SK-MEL-5 (cell line): ENCODE data around the gene CORT. TPM values are rescaled to one million over a fixed set of nuclear protein-coding genes. Genes with fewer than 3 reads are reported as not detected.
"Not testable (repeated sequence)": the region's sequence is repeated elsewhere in the genome, so short reads cannot be mapped to it uniquely, and the experiment has no call there.

Experiments
- DNase-seq: peaks from one replicate; pipeline ENCODE4 v3.0.0-alpha.2; 2016; ENCODE audit warnings: low read depth, low spot score
- in situ Hi-C: cut with HindIII; loops from 2 replicates; pipeline ENCODE4 v1.10.0; 2016; ENCODE audit warnings: low sequenced_read_pairs, high pct_unique_total_duplicates, low pct_unique_long_range_greater_than_20kb
- polyA plus RNA-seq, 2 experiments: library from polyadenylated mRNA; depleted of rRNA; stranded (reverse); fragments of >200 nt; gene quantifications; 2 replicates each; pipeline ENCODE4 v1.2.3, GENCODE V29; 2015
- total RNA-seq: library from RNA; depleted of rRNA; stranded (reverse); fragments of >200 nt; shearing (Covaris generic); gene quantifications from 2 replicates; pipeline ENCODE4 v1.2.3, GENCODE V29; 2014; rRNA removed

Gene CORT
- not detected in 2 replicates for total RNA-seq
- polyA plus RNA-seq (2015; cell fraction: cytosol; rRNA removed) = 0.20 TPM in 1 of 2 replicates, not detected in the other
- polyA plus RNA-seq (2015; cell fraction: nucleus; rRNA removed) = 2.4 TPM in 1 of 2 replicates, not detected in the other

GRCh38 chr1:10449751-10450150 is at the start of gene CORT:
CORT (plus strand) TSS chr1:10450031; CDS start chr1:10450224, 193 bp downstream.
- in situ Hi-C loops = no loop called here
- no peak for DNase-seq

DNA sequence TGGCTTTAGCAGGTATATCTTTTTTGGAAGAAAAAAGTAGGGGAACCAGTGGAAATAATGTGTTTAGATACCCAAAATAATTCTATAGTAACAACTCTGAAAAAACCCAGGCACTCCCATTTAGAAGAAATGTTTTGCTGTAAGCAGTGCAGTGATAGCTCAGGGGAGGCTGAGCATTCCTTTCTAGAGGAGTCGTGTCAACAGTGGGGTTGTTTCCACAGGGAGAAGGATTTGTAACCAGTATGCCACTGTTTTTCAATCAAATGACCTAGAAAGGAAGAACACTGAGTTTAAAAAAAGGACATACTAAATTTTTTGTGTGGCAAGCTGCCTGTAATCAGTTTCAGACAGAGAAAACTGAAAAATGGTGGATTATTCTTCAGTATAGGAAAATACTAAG is 48.5 kb upstream of the CORT start:
- in situ Hi-C loops = no loop called here

GRCh38 chr1:10402729-10403274 is 47.0 kb upstream of the CORT start:
- in situ Hi-C loops = no loop called here
- no peak for DNase-seq

More for the DNA sequence above, 48.5 kb upstream of the CORT start:
- DNase-seq = no peak

GRCh38 chr1:10407201-10407600 is 42.6 kb upstream of the CORT start:
- DNase-seq = no peak
- in situ Hi-C loops = no loop called here

- in situ Hi-C loops = no loop called here
- peak; percentile 50 for DNase-seq
Observed at GRCh38 chr1:10415211-10415930, 34.5 kb upstream of the CORT start.

GRCh38 chr1:10415967-10416366 is 33.9 kb upstream of the CORT start:
- DNase-seq, in situ Hi-C loops: not testable (repeated sequence)

DNA sequence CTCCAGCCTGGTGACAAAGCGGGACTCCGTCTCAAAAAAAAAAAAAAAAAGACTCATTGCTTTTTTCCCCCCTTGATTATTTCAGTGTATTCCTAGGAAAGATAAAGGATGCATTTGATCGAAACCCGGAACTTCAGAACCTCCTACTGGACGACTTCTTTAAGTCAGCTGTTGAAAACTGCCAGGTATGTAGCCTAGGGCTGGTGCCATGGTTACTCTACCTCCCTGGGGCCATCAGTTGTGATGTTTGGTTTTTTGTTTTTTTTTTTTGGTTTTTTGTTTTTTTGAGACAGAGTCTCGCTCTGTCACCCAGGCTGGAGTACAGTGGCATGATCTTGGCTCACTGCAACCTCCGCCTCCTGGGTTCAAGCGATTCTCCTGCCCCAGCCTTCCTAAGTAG is 31.1 kb upstream of the CORT start:
- in situ Hi-C loops = not testable (repeated sequence)

DNA sequence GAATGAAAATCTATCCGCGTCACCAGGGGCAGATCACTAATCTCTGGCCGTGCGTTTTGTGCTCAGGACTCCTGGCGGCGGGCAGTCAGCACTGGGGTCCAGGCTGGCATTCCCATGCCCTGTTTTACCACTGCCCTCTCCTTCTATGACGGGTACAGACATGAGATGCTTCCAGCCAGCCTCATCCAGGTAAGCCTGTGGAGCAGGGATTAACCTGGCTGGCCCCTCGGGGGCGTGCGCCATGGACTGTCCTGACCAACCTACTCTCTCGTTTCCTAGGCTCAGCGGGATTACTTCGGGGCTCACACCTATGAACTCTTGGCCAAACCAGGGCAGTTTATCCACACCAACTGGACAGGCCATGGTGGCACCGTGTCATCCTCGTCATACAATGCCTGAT is 30.5 kb upstream of the CORT start:
- DNase-seq = no peak
- in situ Hi-C loops = no loop called here

More for the DNA sequence above, 31.1 kb upstream of the CORT start:
- DNase-seq = not testable (repeated sequence)

GRCh38 chr1:10421637-10422036 is 28.2 kb upstream of the CORT start:
- in situ Hi-C loops = no loop called here

DNA sequence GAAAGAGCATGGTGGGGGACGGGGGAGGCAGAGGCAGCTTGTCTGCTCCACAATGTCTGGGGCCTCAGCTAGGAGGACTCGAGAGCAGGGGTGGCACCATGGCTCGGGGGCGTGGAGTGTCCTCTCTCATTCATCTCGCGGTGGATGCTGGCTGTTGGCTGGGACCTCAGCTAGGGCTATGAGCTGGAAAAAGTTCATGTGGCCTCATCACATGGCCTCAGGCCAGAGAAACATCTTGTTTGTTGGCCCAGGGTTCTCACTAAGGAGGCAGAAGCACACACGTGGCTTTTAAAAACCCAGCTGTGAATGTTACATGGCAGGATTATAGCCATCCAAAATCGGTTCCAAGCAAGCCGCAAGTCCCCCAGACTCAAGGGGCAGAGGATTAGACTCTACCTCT is 25.8 kb upstream of the CORT start:
- in situ Hi-C loops = no loop called here
- DNase-seq = peak; percentile 3

More at GRCh38 chr1:10421637-10422036, 28.2 kb upstream of the CORT start:
- DNase-seq = no peak

GRCh38 chr1:10424651-10425050 is 25.2 kb upstream of the CORT start:
- in situ Hi-C loops = no loop called here

GRCh38 chr1:10425826-10426534 is 23.9 kb upstream of the CORT start:
- DNase-seq, in situ Hi-C loops: not testable (repeated sequence)

More at GRCh38 chr1:10424651-10425050, 25.2 kb upstream of the CORT start:
- DNase-seq = no peak

- in situ Hi-C loops, DNase-seq: not testable (repeated sequence)
Observed at GRCh38 chr1:10426535-10426848, 23.3 kb upstream of the CORT start.

DNA sequence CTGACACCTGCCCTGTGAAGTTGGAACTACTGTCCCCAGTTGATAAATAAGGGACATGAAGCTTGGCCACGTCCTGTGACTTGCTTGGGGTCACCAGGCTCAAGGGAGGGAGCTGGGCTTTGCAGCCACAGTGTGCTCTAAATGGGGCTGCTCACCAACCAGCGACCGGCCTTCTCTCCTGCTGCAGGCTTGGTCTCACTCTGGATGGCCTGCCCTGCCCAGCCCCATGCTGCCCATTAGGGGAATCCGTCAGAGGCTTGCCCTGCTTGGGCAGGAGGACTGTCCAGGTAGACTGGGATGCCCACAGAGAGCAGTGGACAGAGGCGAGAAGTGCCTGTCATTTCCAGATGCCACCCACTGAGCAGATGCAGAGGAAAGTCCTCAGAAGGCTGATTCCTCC is 20.8 kb upstream of the CORT start:
- no peak for DNase-seq
- in situ Hi-C loops = no loop called here

DNA sequence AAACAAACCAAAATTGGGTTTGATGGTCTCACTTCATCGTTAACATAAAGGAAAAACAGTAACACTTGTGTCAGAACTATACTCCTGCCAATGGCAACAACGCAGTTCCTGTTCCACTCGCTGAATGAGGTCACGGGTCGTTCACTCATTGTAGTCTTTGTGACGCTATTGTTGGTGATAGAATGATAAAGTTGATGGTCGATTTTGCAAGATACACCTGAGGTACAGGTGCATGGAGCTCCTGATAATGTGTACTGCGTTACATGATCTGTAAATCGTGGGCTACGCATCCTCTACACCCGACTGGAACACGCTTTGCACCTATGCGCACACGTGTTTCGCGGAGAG is 20.0 kb upstream of the CORT start:
- DNase-seq = no peak
- in situ Hi-C loops = no loop called here

GRCh38 chr1:10430216-10431069 is 19.4 kb upstream of the CORT start, which contains the start of gene CENPS:
CENPS (plus strand) TSS chr1:10430433; CDS start chr1:10430518, 85 bp downstream.
- in situ Hi-C loops = no loop called here
- peak; percentile 77 for DNase-seq

- DNase-seq = no peak
- in situ Hi-C loops = no loop called here
Observed at GRCh38 chr1:10431070-10431730, 18.6 kb upstream of the CORT start.
